GM21717 (cell line): ENCODE data around the gene EEF1A2.

ENCODE experiments used
- ATAC-seq: cut with Tn5 transposase; IDR thresholded peaks from one replicate; pipeline ENCODE4 v1.9.1; 2021; ENCODE audit warnings: mild to moderate bottlenecking, moderate library complexity; ENCODE audit not compliant: unreplicated experiment

EEF1A2 gene

DNA sequence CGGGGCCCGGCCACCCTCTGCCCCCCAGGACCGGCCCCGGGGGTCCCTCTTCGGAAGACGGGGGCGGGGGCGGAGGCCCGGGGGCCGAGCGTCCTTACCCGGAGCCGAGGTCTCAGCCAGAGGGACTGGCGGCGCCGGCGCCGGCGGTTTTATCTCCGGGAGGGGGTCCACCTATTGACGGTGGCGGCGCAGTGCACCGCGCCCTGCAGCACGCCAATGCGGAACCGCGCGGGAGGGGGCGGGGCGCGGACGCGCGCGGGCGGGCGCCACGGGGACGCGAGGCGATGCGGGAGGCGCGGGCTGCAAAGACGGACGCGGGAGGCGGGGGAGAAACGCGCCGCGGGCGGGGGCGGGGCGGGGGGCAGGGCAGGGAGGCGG is at the start of gene EEF1A2:
TSS of gene EEF1A2 (minus strand) at position 124 of the 378 bp plus-strand sequence. CDS start 1,320 bp downstream, outside the sequence.
- no peak for ATAC-seq

DNA sequence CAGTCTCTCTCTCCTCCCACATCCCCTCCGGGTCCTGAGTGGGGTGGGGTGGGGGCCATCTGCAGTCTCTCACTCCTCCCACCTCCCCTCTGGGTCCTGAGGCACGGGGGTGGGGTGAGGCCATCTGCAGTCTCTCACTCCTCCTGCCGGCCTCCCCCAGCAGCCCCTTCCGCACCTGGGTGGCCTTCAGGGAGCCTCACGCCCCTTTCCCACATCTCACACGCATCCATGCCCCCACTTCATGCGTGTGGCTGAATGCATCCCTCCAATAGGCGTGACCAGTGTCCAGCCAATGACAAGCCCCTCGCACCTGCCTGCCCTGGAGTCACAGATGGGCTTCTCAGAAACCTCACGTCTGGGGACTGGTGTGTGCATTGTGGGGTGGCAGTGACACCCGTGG is 49.7 kb upstream of the EEF1A2 start:
- ATAC-seq = no peak

GRCh38 chr20:63547725-63548480 is 49.0 kb upstream of the EEF1A2 start, which contains the start of gene SRMS:
SRMS (minus strand) TSS chr20:63547749; CDS start chr20:63547463, 286 bp downstream.
- no peak for ATAC-seq

DNA sequence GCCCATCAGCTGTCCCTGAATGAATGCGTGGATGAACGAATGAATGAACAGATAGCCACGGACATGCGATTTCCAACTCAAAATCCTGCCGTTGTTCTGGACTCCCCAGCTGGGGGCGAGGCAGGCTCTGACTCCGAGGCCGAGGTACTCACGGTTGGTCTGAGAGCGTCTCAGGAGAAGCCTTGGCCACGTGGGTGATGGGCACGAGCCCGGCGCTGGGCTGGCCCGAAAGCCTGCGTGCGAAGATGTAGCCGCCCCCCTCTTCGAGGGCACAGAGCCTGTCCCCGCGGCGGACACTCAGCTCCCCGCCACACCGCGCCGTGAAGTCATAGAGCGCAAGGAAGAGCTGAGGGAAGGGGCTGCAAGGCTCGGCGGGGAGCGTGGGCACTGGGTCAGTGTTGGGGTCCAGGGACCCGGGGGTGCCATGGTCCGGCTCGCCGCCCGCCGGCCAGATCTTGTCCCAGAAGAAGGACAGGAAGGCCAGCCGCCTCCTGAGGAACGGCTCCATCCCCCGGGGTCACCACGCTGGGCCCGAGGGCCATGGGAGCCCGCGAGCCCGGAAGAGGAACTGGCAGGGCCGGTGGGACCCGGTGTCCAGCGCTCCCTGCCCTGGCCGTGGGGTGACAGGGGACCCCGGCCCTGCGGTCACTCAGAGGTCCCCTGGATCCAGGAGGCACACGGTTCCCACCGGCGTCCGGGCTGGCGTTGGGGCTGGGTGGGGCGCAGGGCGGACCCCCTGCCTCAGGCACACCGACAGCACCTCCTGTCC is 48.3 kb upstream of the EEF1A2 start:
- no peak for ATAC-seq

GRCh38 chr20:63546256-63546955 is 47.5 kb upstream of the EEF1A2 start:
- ATAC-seq = no peak

- ATAC-seq = no peak
These were observed 46.9 kb upstream of the EEF1A2 start for GRCh38 chr20:63545814-63546213.

GRCh38 chr20:63544958-63545516 is 46.2 kb upstream of the EEF1A2 start:
- no peak for ATAC-seq

DNA sequence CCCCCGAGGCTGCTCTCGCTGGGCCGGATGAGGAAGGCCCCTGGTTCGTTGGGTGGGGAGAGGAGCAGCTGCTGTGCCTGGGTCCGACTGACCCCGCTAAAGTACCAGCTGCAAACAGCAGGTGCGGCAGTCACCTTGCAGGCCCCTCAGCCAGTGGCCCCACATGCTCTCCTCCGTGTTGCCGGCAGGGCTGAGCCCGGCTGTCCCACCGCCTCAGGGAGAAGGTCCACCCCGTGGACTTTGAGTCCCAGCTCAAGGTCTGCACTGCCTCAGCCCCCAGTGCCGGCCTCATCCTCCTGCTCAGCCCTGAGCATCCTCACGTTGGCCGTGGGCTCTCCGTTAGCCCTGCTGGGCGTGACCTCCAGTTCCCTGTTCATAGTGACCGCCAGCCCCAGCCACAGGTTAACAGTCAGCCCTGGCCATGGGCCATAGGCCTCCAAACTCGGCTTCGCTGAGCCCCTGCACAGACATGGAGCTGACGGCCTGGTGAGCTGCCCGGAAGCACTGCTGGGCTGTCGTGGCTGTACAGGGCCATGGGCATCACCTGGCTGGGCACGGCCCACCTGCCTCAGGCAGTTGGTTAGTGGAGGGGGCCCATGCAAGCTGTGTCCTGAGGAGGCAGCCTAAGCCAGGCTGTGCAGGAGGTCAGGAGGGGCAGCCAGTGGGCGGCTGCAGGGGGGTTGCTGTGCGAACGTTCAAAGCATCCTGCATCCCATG is 45.5 kb upstream of the EEF1A2 start:
- ATAC-seq = no peak

- ATAC-seq = no peak
These were observed 44.9 kb upstream of the EEF1A2 start for GRCh38 chr20:63543733-63544132.

DNA sequence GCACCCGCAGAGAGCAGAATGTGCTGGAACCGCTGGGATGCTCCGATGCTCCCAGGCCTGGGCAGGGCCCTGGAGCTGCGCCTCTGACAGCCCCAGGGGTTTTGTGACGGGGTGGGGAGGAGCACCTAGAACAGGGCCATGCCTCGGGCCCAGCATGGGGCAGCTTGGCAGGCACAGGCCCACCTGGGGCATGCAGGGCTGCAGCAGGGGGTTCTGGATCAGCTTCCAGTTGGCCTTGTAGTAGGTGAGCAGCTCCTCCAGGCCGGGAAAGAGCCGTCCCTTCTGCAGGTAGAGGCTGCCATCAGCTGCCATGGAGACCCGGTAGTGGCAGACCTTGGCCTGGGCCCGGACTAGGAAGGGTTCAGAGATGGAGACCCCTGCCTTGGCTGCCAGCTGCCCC is 44.2 kb upstream of the EEF1A2 start:
- no peak for ATAC-seq

- ATAC-seq = no peak
These were observed 43.8 kb upstream of the EEF1A2 start for GRCh38 chr20:63542696-63543095.

DNA sequence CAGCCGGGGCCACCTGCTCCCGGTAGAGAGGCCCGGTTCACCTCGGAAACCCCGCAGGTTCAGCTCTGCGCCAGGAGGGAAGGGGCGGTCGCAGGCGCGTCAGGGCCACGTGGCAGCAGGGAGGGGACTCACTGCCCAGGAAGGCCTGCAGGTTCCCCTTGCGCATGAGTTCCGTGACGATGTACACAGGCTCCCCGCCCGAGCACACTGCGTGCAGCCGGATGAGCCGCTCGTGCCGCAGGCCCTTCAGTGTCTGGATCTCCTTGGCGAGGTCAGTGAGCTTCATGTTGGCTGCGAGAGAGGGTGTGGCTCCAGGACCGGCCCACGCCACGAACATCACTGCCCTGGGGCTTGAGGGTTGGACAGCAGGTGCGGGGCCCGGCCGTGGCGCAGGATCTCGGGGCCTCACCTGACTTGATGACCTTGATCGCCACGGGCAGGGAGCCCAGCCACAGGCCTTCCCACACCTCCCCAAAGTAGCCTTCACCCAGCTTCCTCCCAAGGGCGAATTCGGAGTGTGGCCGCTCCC is 43.2 kb upstream of the EEF1A2 start:
- ATAC-seq = no peak

GRCh38 chr20:63541371-63541770 is 42.5 kb upstream of the EEF1A2 start:
- ATAC-seq = no peak

DNA sequence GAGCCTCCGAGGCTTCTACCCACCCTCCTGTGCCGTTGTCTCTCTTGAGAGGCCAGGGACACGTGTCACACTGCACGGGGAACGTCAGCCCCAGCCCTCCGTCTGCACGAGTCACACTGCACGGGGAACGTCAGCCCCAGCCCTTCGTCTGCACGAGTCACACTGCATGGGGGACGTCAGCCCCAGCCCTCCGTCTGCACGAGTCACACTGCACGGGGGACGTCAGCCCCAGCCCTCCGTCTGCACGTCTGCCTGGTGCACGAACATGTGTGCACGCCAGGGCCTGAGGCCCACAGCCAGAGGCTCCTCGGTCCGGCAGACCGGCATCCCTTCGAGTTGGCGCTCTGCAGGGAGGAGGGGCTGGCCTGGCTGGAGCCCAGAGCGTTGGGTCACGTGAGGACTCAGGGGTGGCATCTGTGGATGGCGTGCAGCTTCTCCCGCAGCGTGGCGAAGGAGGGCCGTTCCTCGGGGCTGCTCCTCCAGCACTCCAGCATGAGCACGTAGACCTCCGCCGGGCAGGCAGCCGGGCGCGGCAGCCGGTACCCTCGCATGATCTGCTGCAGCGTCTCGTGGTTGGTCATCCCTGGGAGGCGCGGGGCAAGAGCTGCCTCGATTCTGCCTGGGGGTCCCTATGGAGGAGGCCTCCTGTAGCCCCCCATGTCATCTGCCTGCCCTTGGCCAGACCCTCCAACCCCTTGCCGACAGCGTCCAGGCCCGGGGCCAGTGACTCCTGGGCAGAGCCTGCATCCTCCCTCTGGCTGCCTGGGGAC is 41.7 kb upstream of the EEF1A2 start:
- no peak for ATAC-seq

- no peak for ATAC-seq
These were observed 40.8 kb upstream of the EEF1A2 start for GRCh38 chr20:63539441-63540370.

DNA sequence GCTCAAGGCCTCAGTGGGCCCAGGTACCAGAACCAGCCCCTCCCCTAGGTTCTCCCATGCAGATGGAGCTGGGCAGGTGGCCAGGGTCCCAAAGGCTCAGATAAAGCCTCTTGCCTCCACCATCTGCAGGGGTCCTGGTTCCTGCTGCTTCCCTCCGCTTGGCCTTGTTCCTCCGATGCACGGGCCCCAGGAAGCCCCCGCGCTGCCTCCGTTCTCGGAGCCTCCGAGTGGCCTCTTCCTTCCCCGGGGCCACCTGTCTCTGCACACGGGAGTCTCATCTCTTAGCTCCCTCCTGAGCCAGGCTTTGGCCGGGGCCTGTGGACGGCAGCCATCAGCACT is 40.2 kb upstream of the EEF1A2 start:
- no peak for ATAC-seq

DNA sequence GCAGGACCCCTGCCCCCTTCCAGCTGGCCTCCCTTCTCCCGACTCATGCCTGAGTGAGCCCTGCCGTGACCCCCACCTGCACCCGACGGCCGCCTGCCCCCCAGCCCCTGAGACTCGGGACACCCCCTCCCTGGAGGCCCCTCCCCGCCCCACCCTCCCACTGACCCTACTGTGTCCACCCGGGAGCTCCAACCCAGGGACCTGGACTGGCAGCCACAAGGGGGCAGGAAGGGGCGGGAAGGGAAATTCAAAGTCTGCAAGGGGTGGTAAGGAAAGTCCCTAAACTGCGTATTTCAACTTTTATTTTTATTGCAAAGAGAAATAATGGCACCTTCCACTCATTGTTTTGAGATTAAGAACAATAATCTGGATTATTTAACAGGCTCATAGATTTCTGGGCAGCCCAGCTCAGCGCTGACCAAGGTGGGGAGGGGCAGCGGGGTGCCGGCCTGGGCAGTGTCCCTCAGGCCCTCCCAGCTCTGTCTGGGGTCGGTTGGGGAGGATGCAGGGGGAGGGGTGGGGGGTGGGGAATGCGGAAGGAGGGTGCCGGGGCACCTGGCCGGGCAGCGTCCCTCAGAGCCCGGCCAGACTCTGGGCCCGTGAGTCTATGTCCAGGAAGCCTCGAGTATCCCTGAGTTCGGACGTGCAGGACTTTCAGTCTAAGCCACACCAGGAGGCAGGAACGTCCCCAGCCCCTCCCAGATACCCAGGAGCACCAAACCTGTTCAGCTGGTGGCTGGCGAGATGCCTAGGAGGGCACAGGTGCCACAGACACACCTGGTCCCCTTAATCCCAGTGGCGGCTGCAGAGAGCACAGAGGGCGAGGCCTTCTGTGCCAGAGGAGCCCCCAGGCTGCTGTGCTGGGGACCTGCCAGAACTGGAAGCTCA is 39.6 kb upstream of the EEF1A2 start:
- no peak for ATAC-seq
